HFFc6 (cell line): ENCODE results near the gene IGFBP3. TPM values are rescaled to one million over a fixed set of nuclear protein-coding genes. Genes with fewer than 3 reads are reported as not detected.
A peak's percentile ranks its signal among the peaks of the same experiment; 100 is the strongest.

Source experiments
- DNase-seq: peaks from one replicate; pipeline ENCODE4 v3.0.0-alpha.2; 2018
- H3K27ac Mint-ChIP-seq: 2 replicates; pipeline ENCODE4 v1.8.0; 2020; ENCODE audit warnings: mild to moderate bottlenecking, mixed read lengths
- H3K27me3 Mint-ChIP-seq: 2 replicates; pipeline ENCODE4 v1.8.0; 2021; ENCODE audit warnings: mild to moderate bottlenecking, moderate library complexity, mixed read lengths; ENCODE audit not compliant: insufficient read depth
- H3K36me3 Mint-ChIP-seq: 2 replicates; pipeline ENCODE4 v1.8.0; 2021; ENCODE audit warnings: low read depth, mixed read lengths
- H3K4me1 Mint-ChIP-seq: 2 replicates; pipeline ENCODE4 v1.8.0; 2020; ENCODE audit warnings: low read depth, mixed read lengths
- H3K4me3 Mint-ChIP-seq: 2 replicates; pipeline ENCODE4 v1.8.0; 2020; ENCODE audit warnings: mild to moderate bottlenecking, moderate library complexity, mixed read lengths
- H3K9me3 Mint-ChIP-seq: 2 replicates; pipeline ENCODE4 v1.8.0; 2020; ENCODE audit warnings: mild to moderate bottlenecking, mixed read lengths
- total RNA-seq, 6 experiments: library from RNA; stranded (reverse); fragmentation: NEBNext Ultra II Directional; extraction: Animal tissue kit (Norgen Biotek cat#: 25700); gene quantifications; 2 replicates in 1 of 6; 3 replicates in 5 of 6; pipeline ENCODE4 v1.2.3, GENCODE V29; 2021
- TF ChIP-seq, protein P1 (sequence below): fragments of 200-600 bp; sonication (generic); IDR thresholded peaks from 2 replicates; pipeline ENCODE4 v1.5.0; 2021; ENCODE audit warnings: antibody characterized with exemption, mild to moderate bottlenecking

The IGFBP3 gene
- total RNA-seq, 6 experiments from 2014 or later = 797 to 983 (median 926) TPM

- no peak for DNase-seq
- H3K36me3 Mint-ChIP-seq = peaks cover 5% of the 10 kb centered on the region; the same call in 1 of the 2 replicates
- H3K4me3 Mint-ChIP-seq = no peak overlapping the region
- peaks cover 14% of the 10 kb centered on the region for H3K4me1 Mint-ChIP-seq
- TF ChIP-seq, protein P1, sequence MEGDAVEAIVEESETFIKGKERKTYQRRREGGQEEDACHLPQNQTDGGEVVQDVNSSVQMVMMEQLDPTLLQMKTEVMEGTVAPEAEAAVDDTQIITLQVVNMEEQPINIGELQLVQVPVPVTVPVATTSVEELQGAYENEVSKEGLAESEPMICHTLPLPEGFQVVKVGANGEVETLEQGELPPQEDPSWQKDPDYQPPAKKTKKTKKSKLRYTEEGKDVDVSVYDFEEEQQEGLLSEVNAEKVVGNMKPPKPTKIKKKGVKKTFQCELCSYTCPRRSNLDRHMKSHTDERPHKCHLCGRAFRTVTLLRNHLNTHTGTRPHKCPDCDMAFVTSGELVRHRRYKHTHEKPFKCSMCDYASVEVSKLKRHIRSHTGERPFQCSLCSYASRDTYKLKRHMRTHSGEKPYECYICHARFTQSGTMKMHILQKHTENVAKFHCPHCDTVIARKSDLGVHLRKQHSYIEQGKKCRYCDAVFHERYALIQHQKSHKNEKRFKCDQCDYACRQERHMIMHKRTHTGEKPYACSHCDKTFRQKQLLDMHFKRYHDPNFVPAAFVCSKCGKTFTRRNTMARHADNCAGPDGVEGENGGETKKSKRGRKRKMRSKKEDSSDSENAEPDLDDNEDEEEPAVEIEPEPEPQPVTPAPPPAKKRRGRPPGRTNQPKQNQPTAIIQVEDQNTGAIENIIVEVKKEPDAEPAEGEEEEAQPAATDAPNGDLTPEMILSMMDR = no peak
- no peak overlapping the region for H3K27ac Mint-ChIP-seq
- peaks cover 16% of the 10 kb centered on the region for H3K27me3 Mint-ChIP-seq
- no peaks in the 10 kb centered on the region for H3K9me3 Mint-ChIP-seq
These were observed 53.6 kb downstream of the IGFBP3 start for GRCh38 chr7:45867471-45867870.

GRCh38 chr7:45865594-45866410, 55.3 kb downstream of the IGFBP3 start:
- peak; percentile 25 for DNase-seq
- Mint-ChIP-seq H3K27me3 (peaks cover 20% of the 10 kb centered on the region), H3K4me1 (peaks cover 14% of the 10 kb centered on the region), H3K9me3 (no peaks in the 10 kb centered on the region), H3K27ac (no peak overlapping the region), H3K4me3 (no peak overlapping the region), H3K36me3 (peaks cover 5% of the 10 kb centered on the region; the same call in 1 of the 2 replicates)
- TF ChIP-seq, protein P1 = no peak

- H3K9me3 Mint-ChIP-seq = no peaks in the 10 kb centered on the region
- no peak for DNase-seq
- H3K4me1 Mint-ChIP-seq = peaks cover 7% of the 10 kb centered on the region
- TF ChIP-seq, protein P1 = peak; percentile 53
- H3K36me3 Mint-ChIP-seq = peaks cover 5% of the 10 kb centered on the region; the same call in 1 of the 2 replicates
- no peak overlapping the region for H3K4me3 Mint-ChIP-seq
- no peak overlapping the region for H3K27ac Mint-ChIP-seq
- H3K27me3 Mint-ChIP-seq = peaks cover 26% of the 10 kb centered on the region
These were observed 57.4 kb downstream of the IGFBP3 start for GRCh38 chr7:45863715-45864114.

Other genes starting within 250 kb of the IGFBP3 start
- gene CCDC201, start 48.2 kb downstream of the IGFBP3 start, total RNA-seq = not detected
- not detected for gene IGFBP1, start 32.8 kb downstream of the IGFBP3 start, total RNA-seq